GM12878 (cell line): ENCODE results near the gene SLX4IP. TPM values are rescaled to one million over a fixed set of nuclear protein-coding genes. Genes with fewer than 3 reads are reported as not detected.

ENCODE experiments used
- ATAC-seq: fragments of 200-7000 bp; cut with Tn5 transposase; 3 replicates; pipeline ENCODE4 v1.9.1; 2020; ENCODE audit warnings: mild to moderate bottlenecking, moderate library complexity
- BruUV-seq: library from RNA; stranded (reverse); fragments of 400-500 nt; replicated peaks from 2 replicates; lab custom pipeline; 2021; lab: Mats Ljungman, UMichigan
- CTCF ChIA-PET: fragments of 300-600 bp; sonication (Branson Sonifier 250); formaldehyde crosslinking; extraction: SDS; loops from one replicate; lab custom pipeline; 2021; ENCODE audit warnings: inconsistent platforms; lab: Yijun Ruan, JAX
- POLR2A ChIA-PET: fragments of 350-600 bp; formaldehyde crosslinking; extraction: SDS; loops from one replicate; lab custom pipeline; 2021; ENCODE audit warnings: inconsistent platforms; lab: Charles Lee
- RAD21 ChIA-PET: fragments of 300-600 bp; sonication (Branson Sonifier 250); formaldehyde crosslinking; loops from one replicate; lab custom pipeline; 2023; ENCODE audit warnings: antibody characterized with exemption; ENCODE audit not compliant: unreplicated experiment; lab: Charles Lee
- SMC1A ChIA-PET: fragments of 300-600 bp; sonication (Branson Sonifier 250); formaldehyde crosslinking; loops from one replicate; lab custom pipeline; 2023; ENCODE audit not compliant: unreplicated experiment, uncharacterized antibody; lab: Charles Lee
- DNase-seq: peaks from one replicate; pipeline ENCODE4 v3.0.0-alpha.2; 2011; ENCODE audit warnings: low read depth, low spot score
- FAIRE-seq: peaks from 3 replicates; lab custom pipeline; 2011; peaks lifted over from hg19 to GRCh38; lab: Jason Lieb, UNC
- H2AFZ ChIP-seq: 2 replicates; pipeline ENCODE4 v1.6.0; 2011; ENCODE audit warnings: low read depth, low read length, control low read depth; ENCODE audit not compliant: control insufficient read depth
- H3K27ac ChIP-seq: 2 replicates; pipeline ENCODE4 v1.5.1; 2011; ENCODE audit warnings: control low read depth; ENCODE audit not compliant: control insufficient read depth, insufficient read depth
- H3K27me3 ChIP-seq, 2 experiments: replicated peaks in 1 of 2; 2 replicates each; pipeline versions ENCODE4 v1.6.0 to v1.6.1; 2011; ENCODE audit warnings: low read length in 1 of 2; ENCODE audit not compliant: control insufficient read depth in 2 of 2, insufficient read depth in 2 of 2
- H3K36me3 ChIP-seq, 2 experiments: 2 replicates each; pipeline ENCODE4 v1.5.1; 2011; ENCODE audit warnings: low read length in 1 of 2; ENCODE audit not compliant: control insufficient read depth in 2 of 2, insufficient read depth in 2 of 2
- H3K4me1 ChIP-seq: 2 replicates; pipeline ENCODE4 v1.6.1; 2011; ENCODE audit warnings: mild to moderate bottlenecking, low read length, moderate library complexity, mixed read lengths; ENCODE audit not compliant: control insufficient read depth, insufficient read depth
- H3K4me2 ChIP-seq: 2 replicates; pipeline ENCODE4 v1.6.0; 2011; ENCODE audit warnings: control low read depth; ENCODE audit not compliant: control insufficient read depth, insufficient read depth
- H3K4me3 ChIP-seq: fragments of 200-600 bp; sonication (generic); 2 replicates; pipeline ENCODE4 v1.5.1; 2016
- H3K79me2 ChIP-seq: 2 replicates; pipeline ENCODE4 v1.6.0; 2011; ENCODE audit warnings: low read length; ENCODE audit not compliant: control insufficient read depth, insufficient read depth
- H3K9ac ChIP-seq: 2 replicates; pipeline ENCODE4 v1.8.0; 2011; ENCODE audit warnings: low read length, control low read depth, mixed read lengths; ENCODE audit not compliant: control insufficient read depth, insufficient read depth
- H3K9me3 ChIP-seq: replicated peaks from 3 replicates; pipeline ENCODE4 v1.5.1; 2011; ENCODE audit warnings: mild to moderate bottlenecking, low read length; ENCODE audit not compliant: control insufficient read depth, insufficient read depth
- H4K20me1 ChIP-seq: 2 replicates; pipeline ENCODE4 v1.6.0; 2011; ENCODE audit not compliant: control insufficient read depth, insufficient read depth
- BCL11A ChIP-seq: IDR thresholded peaks from 2 replicates; pipeline ENCODE4 v1.6.1; 2011; ENCODE audit warnings: low read depth, low read length
- CREB1 ChIP-seq: IDR thresholded peaks from 2 replicates; pipeline ENCODE4 v1.6.1; 2012; ENCODE audit warnings: low read depth, mild to moderate bottlenecking, inconsistent platforms
- CREM ChIP-seq: IDR thresholded peaks from 2 replicates; pipeline ENCODE4 v1.6.1; 2014; ENCODE audit warnings: antibody characterized with exemption, low read depth
- FOXM1 ChIP-seq: IDR thresholded peaks from 2 replicates; pipeline ENCODE4 v1.6.1; 2012; ENCODE audit warnings: low read depth, mild to moderate bottlenecking, inconsistent platforms, low read length, moderate library complexity
- GABPA ChIP-seq: IDR thresholded peaks from 2 replicates; pipeline ENCODE4 v1.6.1; 2014; ENCODE audit warnings: antibody characterized with exemption, low read depth, mild to moderate bottlenecking, inconsistent platforms
- IKZF1 ChIP-seq: fragments of 450-650 bp; conservative IDR thresholded peaks from 2 replicates; pipeline ENCODE4 v1.6.1; 2017; ENCODE audit warnings: antibody characterized with exemption, mild to moderate bottlenecking
- IKZF2 ChIP-seq, 2 experiments: fragments of 450-650 bp; IDR thresholded peaks; 2 replicates each; pipeline ENCODE4 v1.6.1; 2017; ENCODE audit warnings: mild to moderate bottlenecking in 2 of 2, moderate library complexity in 2 of 2
- IRF4 ChIP-seq: IDR thresholded peaks from 2 replicates; pipeline ENCODE4 v1.6.1; 2011; ENCODE audit warnings: low read depth, low read length
- JUNB ChIP-seq: IDR thresholded peaks from 2 replicates; pipeline ENCODE4 v1.6.1; 2016; ENCODE audit warnings: antibody characterized with exemption, mild to moderate bottlenecking
- NFIC ChIP-seq: IDR thresholded peaks from 2 replicates; pipeline ENCODE4 v1.6.1; 2012; ENCODE audit warnings: low read depth, mild to moderate bottlenecking, inconsistent platforms, low read length, moderate library complexity
- RUNX3 ChIP-seq: IDR thresholded peaks from 2 replicates; pipeline ENCODE4 v1.6.1; 2012; ENCODE audit warnings: low read length, inconsistent platforms
- WGBS: methylation state at CpG from one replicate; pipeline ENCODE4 v1.1.6; 2016; ENCODE audit warnings: low lambda C conversion rate; ENCODE audit not compliant: insufficient replicate concordance, insufficient coverage; ENCODE audit errors: missing lambda C conversion rate; 5-methylcytosine and 5-hydroxymethylcytosine counted together
- in situ Hi-C: fragments of 300-500 bp; cut with MboI; formaldehyde crosslinking; loops from 9 replicates; pipeline ENCODE4 v1.14.3; 2018; ENCODE audit warnings: mixed read lengths
- intact Hi-C: fragments of 100-400 bp; cut with micrococcal nuclease; formaldehyde crosslinking; loops from one replicate; pipeline ENCODE4 v1.14.2; 2022; ENCODE audit not compliant: unreplicated experiment
- polyA plus RNA-seq, 11 experiments: library from polyadenylated mRNA; depleted of rRNA in 4 of 11; unstranded in 6 of 11; stranded (reverse) in 5 of 11; fragments of >200 nt; fragmentation: Nextera tagmentation in 4 of 11; fragmentation: Illumina TruSeq in 1 of 11; extraction: Ambion mirVana in 4 of 11; extraction: Trizol in 1 of 11; gene quantifications; 1 replicate in 1 of 11; 2 replicates in 10 of 11; pipeline versions ENCODE4 v1.2.1 to v1.2.3, GENCODE V29; 2011 to 2016; ENCODE audit warnings: inconsistent platforms in 2 of 11, missing spikeins in 2 of 11, low read depth in 1 of 11
- total RNA-seq, 4 experiments: library from RNA; depleted of rRNA in 3 of 4; stranded (reverse); fragments of >200 nt in 3 of 4; fragmentation: Illumina TruSeq in 1 of 4; extraction: Trizol in 1 of 4; gene quantifications; 2 replicates each; pipeline versions ENCODE4 v1.2.1 to v1.2.3, GENCODE V29; 2013 to 2021
- TF ChIP-seq, protein P1 (sequence below): IDR thresholded peaks from 2 replicates; pipeline ENCODE4 v1.6.1; 2012; ENCODE audit warnings: low read length, inconsistent platforms
- TF ChIP-seq, protein P2 (sequence below): fragments of 450-650 bp; IDR thresholded peaks from 2 replicates; pipeline ENCODE4 v1.6.1; 2014; ENCODE audit warnings: mild to moderate bottlenecking

SLX4IP gene
- total and polyA plus RNA-seq, 10 of the 15 experiments (the other 5 are each of a cell fraction or from before 2014, with no cell fraction given) = 2.2 to 11.0 (median 6.3) TPM

DNA sequence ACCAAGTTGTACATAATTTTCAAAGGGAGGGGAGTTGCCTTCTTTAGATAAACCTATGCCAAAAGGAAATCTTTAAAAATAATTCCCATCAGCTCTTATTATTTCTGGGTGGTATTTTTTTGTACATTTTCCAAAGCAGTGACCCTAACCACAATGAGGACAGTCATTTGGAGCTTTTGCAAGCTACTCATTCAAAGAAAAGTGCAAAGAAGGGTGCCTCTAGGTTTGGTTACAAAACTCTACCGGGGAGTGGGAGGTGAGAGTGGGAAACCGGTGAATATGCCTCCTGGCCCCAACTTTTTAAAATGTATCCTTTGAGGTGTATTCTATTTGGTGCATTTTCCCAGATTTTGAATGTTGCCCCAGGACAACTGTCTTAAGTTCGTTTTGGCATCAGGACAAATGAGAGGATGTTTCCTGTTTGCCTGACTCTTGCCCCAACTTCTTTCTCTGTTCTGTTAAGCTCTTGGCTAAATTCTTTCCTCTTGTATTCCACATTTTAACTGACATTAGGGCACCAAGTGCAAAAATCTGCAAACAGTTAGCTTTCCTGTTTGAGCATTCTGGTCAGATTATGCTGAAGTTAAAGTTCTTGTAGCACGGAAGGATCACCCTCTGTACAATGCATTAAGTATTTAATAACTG, 78.9 kb downstream of the SLX4IP start:
- Histone ChIP-seq H3K27me3 (no peaks in the 10 kb centered on the region), H3K79me2 (peaks cover 5% of the 10 kb centered on the region), H3K9me3 (no peaks in the 10 kb centered on the region), H3K9ac (no peak overlapping the region), H4K20me1 (no peaks in the 10 kb centered on the region), H3K4me2 (no peak overlapping the region), H3K4me3 (no peak overlapping the region), H3K4me1 (peaks cover 32% of the 10 kb centered on the region), H3K27ac (peak overlapping the region; percentile 20; the same call in 1 of the 2 replicates), H2AFZ (no peak overlapping the region), H3K36me3 (no peaks in the 10 kb centered on the region)
- intact Hi-C loops = loop anchor here (5.0 kb wide), 1 partner anchor 82 kb away; the partner anchor contains the start of gene MKKS
- ChIA-PET RAD21 (interaction anchor here (0.6 to 5.9 kb wide), 11 partner anchors 18 to 903 kb away, joined by 3 to 77 read pairs (median 4); no protein-coding TSS in a partner anchor), POLR2A (interaction anchor here (1.5 to 3.0 kb wide), 3 partner anchors 10 to 38 kb away, joined by 4 to 11 read pairs (median 7); no protein-coding TSS in a partner anchor), CTCF (interaction anchor here (0.6 to 7.5 kb wide), 17 partner anchors 8 to 196 kb away, joined by 3 to 46 read pairs (median 4); partner anchors contain the start of gene MKKS), SMC1A (interaction anchor here (0.7 to 8.8 kb wide), 18 partner anchors 7 to 142 kb away, joined by 3 to 76 read pairs (median 6); partner anchors contain the start of genes MKKS and SLX4IP)
- ATAC-seq (peak; percentile 26), FAIRE-seq (no peak), DNase-seq (no peak)
- no TSS peak for BruUV-seq
- in situ Hi-C loops = no loop called here
- TF ChIP-seq IKZF1 (peak; percentile 17; the same call in 1 of the 2 replicates), GABPA (0 out of 2 replicates have a peak, but pooled peaks have one; percentile 11), BCL11A (peak; percentile 64; the same call in 1 of the 2 replicates), IKZF2 (IDR thresholded peaks at IDR 0.05) (peak; percentile 28 to 41; a peak in 2 of 4 replicates), IRF4 (0 out of 2 replicates have a peak, but pooled peaks have one; percentile 45), NFIC (peak; percentile 69), CREM (peak; percentile 34; the same call in 1 of the 2 replicates), JUNB (peak; percentile 75), RUNX3 (peak; percentile 85), FOXM1 (no peak), CREB1 (no peak)
- TF ChIP-seq, protein P1, sequence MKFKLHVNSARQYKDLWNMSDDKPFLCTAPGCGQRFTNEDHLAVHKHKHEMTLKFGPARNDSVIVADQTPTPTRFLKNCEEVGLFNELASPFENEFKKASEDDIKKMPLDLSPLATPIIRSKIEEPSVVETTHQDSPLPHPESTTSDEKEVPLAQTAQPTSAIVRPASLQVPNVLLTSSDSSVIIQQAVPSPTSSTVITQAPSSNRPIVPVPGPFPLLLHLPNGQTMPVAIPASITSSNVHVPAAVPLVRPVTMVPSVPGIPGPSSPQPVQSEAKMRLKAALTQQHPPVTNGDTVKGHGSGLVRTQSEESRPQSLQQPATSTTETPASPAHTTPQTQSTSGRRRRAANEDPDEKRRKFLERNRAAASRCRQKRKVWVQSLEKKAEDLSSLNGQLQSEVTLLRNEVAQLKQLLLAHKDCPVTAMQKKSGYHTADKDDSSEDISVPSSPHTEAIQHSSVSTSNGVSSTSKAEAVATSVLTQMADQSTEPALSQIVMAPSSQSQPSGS = peak; percentile 50; the same call in 1 of the 2 replicates
- TF ChIP-seq, protein P2, sequence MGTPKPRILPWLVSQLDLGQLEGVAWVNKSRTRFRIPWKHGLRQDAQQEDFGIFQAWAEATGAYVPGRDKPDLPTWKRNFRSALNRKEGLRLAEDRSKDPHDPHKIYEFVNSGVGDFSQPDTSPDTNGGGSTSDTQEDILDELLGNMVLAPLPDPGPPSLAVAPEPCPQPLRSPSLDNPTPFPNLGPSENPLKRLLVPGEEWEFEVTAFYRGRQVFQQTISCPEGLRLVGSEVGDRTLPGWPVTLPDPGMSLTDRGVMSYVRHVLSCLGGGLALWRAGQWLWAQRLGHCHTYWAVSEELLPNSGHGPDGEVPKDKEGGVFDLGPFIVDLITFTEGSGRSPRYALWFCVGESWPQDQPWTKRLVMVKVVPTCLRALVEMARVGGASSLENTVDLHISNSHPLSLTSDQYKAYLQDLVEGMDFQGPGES = no peak
- WGBS = 55% methylated on average over 4 of the region's 4 CpGs
